Kidney (tissue), 14 donors: ENCODE results near the gene RTRAF. TPM values are rescaled to one million over a fixed set of nuclear protein-coding genes. Genes with fewer than 3 reads are reported as not detected.

Experiments used
- DNase-seq, 5 donors: peaks; one replicate each; pipeline ENCODE4 v3.0.0-alpha.2; 2013 to 2020
- FAIRE-seq: peaks from 2 replicates; lab custom pipeline; 2012; peaks lifted over from hg19 to GRCh38; lab: Jason Lieb, UNC
- H3K27ac ChIP-seq, 2 donors: one replicate each; pipeline ENCODE4 v1.7.0; 2013; ENCODE audit warnings: low read depth in 2 of 2, low read length in 2 of 2, inconsistent platforms in 1 of 2
- H3K27me3 ChIP-seq: one replicate; pipeline ENCODE4 v1.7.1; 2013; ENCODE audit warnings: low read length, inconsistent platforms; ENCODE audit not compliant: control insufficient read depth, insufficient read depth
- H3K36me3 ChIP-seq, 3 donors: one replicate each; pipeline versions ENCODE4 v1.7.0 to v1.7.1; 2013; ENCODE audit warnings: low read length in 3 of 3, control low read depth in 1 of 3, inconsistent platforms in 1 of 3; ENCODE audit not compliant: insufficient read depth in 3 of 3, control insufficient read depth in 2 of 3
- H3K4me1 ChIP-seq, 3 donors: one replicate each; pipeline versions ENCODE4 v1.7.0 to v1.7.1; 2013; ENCODE audit warnings: low read length in 3 of 3, inconsistent platforms in 1 of 3, low read depth in 1 of 3; ENCODE audit not compliant: control insufficient read depth in 2 of 3, insufficient read depth in 2 of 3
- H3K4me3 ChIP-seq, 3 donors: one replicate each; pipeline versions ENCODE4 v1.7.0 to v1.8.1; 2013; ENCODE audit warnings: low read length in 3 of 3, control low read depth in 1 of 3, inconsistent platforms in 1 of 3
- H3K9ac ChIP-seq, 3 donors: one replicate each; pipeline versions ENCODE4 v1.7.0 to v1.7.1; 2013; ENCODE audit warnings: low read length in 3 of 3, control low read depth in 1 of 3, inconsistent platforms in 1 of 3
- H3K9me3 ChIP-seq, 3 donors: one replicate each; pipeline versions ENCODE4 v1.7.0 to v1.7.1; 2013; ENCODE audit warnings: low read length in 3 of 3, control low read depth in 1 of 3, inconsistent platforms in 1 of 3; ENCODE audit not compliant: control insufficient read depth in 2 of 3, insufficient read depth in 1 of 3
- CTCF ChIP-seq: IDR thresholded peaks from 3 replicates; pipeline ENCODE4 v1.5.1; 2012; ENCODE audit warnings: mild to moderate bottlenecking, moderate library complexity, borderline replicate concordance; ENCODE audit not compliant: insufficient read depth; ENCODE audit errors: extremely low read depth
- intact Hi-C: fragments of 100-400 bp; cut with DNase I; formaldehyde crosslinking; loops from one replicate; pipeline ENCODE4 v1.11.1; 2022
- polyA plus RNA-seq: library from polyadenylated mRNA; stranded (reverse); fragments of 350-450 nt; fragmentation: Illumina TruSeq; extraction: RNeasy Lipid Tissue Mini Kit (QIAGEN cat#74804); gene quantifications from one replicate; pipeline ENCODE4 v1.2.3, GENCODE V29; 2014; ENCODE audit warnings: low read depth, low replicate concordance; ENCODE audit not compliant: insufficient read depth
- total RNA-seq: library from RNA; stranded (reverse); fragmentation: NEBNext Ultra II Directional; extraction: Animal tissue kit (Norgen Biotek cat#: 25700); gene quantifications from one replicate; pipeline ENCODE4 v1.2.1, GENCODE V29; 2021
- donor health status: control.
- donor health status: control.
- donor health status: control.
- donor health status: control.
- donor health status: control.
- donor health status: DM: yes; HTN: yes; CAD: no.
- donor health status: Normal renal cell carcinoma (clear cell type).

RTRAF gene
- total and polyA plus RNA-seq, 2 donors from 2014 or later = 116 to 250 TPM

DNA sequence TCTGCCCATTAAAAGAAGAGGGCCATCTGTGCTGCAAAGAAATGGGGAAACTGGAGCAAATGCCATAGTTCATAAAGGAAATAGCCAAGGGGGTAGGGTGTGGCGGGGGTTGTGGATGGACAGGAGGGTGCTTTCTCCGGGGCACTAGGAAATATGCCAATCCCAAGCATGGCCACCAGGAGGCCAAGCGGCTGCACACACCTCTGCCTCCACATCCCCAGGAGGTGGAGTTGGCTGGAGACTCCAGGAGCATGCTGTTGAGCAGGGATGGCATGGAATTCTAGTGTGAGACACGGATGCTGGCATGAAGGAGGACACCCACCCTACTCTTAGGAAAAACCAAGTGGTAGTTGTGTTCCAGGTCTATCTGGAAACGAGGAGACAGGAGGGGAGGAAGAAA, 54.3 kb downstream of the RTRAF start:
- no peaks in the 10 kb centered on the region for H3K9me3 ChIP-seq
- H3K9ac ChIP-seq = no peak overlapping the region
- H3K27ac ChIP-seq = no peak overlapping the region
- peaks cover 0 to 11% (median 6%) of the 10 kb centered on the region in 3 donors for H3K36me3 ChIP-seq
- DNase-seq = peak in 1 of 5 donors; percentile 44
- no peaks in the 10 kb centered on the region for H3K27me3 ChIP-seq
- TF ChIP-seq CTCF = peak; percentile 62
- H3K4me3 ChIP-seq = peak overlapping the region in 1 of 3 donors; percentile 23
- FAIRE-seq = no peak
- H3K4me1 ChIP-seq = no peaks in the 10 kb centered on the region
- intact Hi-C loops = no loop called here

DNA sequence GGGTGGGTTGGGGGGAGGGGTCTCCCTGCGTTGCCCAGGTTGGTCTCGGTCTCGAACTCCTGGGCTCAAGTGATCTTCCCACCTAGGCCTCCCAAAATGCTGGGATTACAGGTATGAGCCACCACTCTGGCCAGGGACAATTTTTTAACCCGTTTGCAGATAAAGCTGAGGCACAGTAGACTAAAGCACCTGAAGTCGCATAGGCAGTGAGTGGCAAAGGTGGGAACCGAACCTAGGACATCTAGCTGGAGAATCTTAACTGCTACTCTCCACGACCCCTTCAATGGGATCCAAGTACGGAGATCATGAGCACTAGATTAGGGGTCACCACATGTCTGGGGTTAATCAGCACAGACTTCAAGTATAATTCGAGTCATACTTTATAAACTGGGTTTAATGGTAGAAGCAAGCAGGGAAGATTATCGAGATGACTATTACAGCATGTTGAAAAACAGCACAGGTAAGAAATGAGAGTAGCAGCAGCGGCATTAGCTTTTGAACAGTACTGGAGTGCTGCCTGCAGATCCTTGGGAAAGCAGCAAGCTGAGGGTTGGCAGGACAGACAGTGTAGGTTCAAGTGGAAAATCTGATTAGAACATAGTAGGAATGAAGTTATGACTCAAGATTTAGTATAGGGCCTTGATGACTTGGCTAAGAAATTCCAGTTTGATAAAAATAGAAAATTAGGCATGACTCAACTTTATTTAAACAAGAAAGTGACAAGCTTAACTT, 55.6 kb downstream of the RTRAF start:
- no peak for DNase-seq
- no peak for TF ChIP-seq CTCF
- no peak overlapping the region for H3K4me3 ChIP-seq
- H3K9me3 ChIP-seq = no peaks in the 10 kb centered on the region
- H3K4me1 ChIP-seq = peaks cover 0 to 5% (median under 1%) of the 10 kb centered on the region in 3 donors
- intact Hi-C loops = no loop called here
- no peak for FAIRE-seq
- no peak overlapping the region for H3K9ac ChIP-seq
- no peak overlapping the region for H3K27ac ChIP-seq
- peaks cover 0 to 11% (median 6%) of the 10 kb centered on the region in 3 donors for H3K36me3 ChIP-seq
- no peaks in the 10 kb centered on the region for H3K27me3 ChIP-seq

- intact Hi-C loops = no loop called here
- peaks cover 0 to 5% (median 0%) of the 10 kb centered on the region in 3 donors for H3K36me3 ChIP-seq
- H3K27ac ChIP-seq = no peak overlapping the region
- peaks cover 4 to 15% (median 6%) of the 10 kb centered on the region in 3 donors for H3K4me1 ChIP-seq
- H3K9ac ChIP-seq = no peak overlapping the region
- no peak for DNase-seq
- H3K4me3 ChIP-seq = no peak overlapping the region
- no peaks in the 10 kb centered on the region for H3K27me3 ChIP-seq
- H3K9me3 ChIP-seq = no peaks in the 10 kb centered on the region
- TF ChIP-seq CTCF = no peak
- no peak for FAIRE-seq
Observed at GRCh38 chr14:52046376-52046917, 57.1 kb downstream of the RTRAF start.
